IPS-NIHi7 (cell line): Measurements from ENCODE around the gene DNLZ.
A peak's percentile ranks its signal among the peaks of the same experiment; 100 is the strongest.
"Not testable (repeated sequence)": the region's sequence is repeated elsewhere in the genome, so short reads cannot be mapped to it uniquely, and the experiment has no call there.

Source experiments
- DNase-seq: peaks from one replicate; pipeline ENCODE4 v3.0.0; 2012; ENCODE audit warnings: mixed read lengths; ENCODE audit errors: extremely low spot score

Gene DNLZ

GRCh38 chr9:136359774-136360718 lies 3.5 kb downstream of the DNLZ start:
- DNase-seq, result no peak

- DNase-seq, result no peak
Measured at GRCh38 chr9:136358888-136359287, 4.7 kb downstream of the DNLZ start.

- DNase-seq, result no peak
Measured at GRCh38 chr9:136358016-136358415, 5.5 kb downstream of the DNLZ start.

GRCh38 chr9:136357202-136357725 lies 6.3 kb downstream of the DNLZ start:
- no peak for DNase-seq

DNA sequence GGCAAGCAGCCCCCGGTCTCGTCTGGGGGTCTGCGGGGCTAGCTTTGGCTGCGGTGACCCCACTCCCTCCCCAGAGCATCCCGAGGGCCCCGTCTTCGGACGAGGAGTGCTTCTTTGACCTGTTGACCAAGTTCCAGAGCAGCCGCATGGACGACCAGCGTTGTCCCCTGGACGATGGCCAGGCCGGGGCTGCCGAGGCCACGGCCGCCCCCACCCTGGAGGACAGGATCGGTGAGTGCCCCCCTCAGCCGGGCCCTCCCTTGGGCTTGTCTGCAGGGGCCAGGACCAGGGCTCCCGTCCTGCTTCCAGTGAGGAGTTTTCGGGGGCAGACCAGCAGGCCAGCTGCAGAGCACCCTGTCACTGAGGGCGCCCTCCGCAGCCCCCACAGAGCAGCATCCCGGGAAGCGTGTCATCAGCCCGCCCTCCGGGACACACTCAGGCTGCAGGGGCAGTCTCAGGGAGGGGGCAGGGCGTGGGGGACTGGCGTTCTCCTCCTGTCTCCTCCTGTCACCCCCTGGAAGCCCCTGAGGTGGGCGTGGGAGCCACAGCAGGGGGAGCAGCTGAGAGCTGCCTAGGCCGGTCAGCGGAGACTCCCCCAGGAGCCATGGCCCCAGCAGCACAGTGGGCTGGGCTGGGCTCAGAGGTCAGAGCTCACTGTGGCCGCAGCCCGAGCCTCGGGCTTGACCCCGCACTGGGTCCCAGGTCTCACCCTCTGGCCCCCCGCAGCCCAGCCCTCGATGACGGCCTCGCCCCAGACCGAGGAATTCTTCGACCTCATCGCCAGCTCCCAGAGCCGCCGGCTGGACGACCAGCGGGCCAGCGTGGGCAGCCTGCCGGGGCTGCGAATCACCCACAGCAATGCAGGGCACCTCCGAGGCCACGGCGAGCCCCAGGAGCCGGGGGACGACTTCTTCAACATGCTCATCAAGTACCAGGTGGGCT lies 7.7 kb downstream of the DNLZ start:
- no peak for DNase-seq

GRCh38 chr9:136354592-136355085 lies 8.9 kb downstream of the DNLZ start:
- no peak for DNase-seq

DNA sequence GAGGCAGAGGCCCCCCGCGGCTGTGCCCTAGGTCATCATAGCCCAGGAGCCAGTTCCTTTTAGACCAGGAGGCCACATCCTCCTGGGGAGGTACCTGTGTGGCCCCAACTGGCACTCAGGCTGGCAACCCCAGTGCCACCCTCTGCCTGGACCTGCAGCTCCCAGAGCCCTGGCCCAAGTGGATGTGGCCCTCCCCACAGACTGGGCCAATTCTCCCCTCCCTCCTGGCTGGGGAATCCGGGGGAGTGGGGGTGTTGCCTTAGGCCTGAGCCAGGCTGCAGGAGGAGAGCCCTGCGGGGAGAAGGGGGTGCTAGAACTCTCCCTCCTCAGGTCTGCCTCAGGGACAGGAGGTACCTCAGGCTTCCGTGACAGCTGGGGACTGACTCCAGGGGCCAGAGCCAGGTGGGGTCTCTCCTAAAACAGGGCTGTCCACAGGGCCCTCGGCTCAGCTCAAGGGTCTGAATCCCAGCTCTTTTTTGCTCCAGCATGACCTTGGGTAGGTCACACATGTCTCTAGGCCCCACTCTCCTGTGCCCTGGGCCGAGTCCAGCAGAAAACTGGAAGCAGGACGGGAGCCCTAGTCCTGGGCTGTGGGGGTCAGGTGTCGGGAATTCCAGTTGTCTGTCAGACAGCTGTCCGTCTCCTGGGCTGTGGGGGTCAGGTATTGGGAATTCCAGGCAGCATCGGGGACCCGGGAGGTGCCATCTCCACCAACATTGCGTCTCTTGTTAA lies 9.6 kb downstream of the DNLZ start:
- DNase-seq, result no peak

DNA sequence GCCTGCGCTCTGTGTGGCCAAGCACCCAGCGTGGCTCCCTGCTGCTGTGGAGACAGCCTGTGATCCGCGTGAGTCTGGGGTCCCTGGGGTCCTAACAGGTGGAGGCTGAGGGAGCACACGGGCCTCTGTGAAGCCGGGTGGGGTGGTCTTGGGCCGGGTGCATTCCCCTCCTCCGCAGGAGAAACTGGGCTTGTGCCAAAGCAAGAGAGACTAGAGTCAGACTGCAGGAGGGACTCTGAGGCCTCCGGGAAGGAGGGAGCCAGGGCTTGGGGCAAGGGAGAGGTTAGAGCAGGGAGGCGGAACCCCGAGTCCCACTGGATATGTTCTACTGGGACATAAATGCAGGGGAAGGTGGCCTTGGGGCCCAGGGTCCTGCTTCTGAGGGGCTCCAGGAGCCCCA lies 10.5 kb downstream of the DNLZ start:
- DNase-seq, result no peak

- DNase-seq, result no peak
Measured at GRCh38 chr9:136352682-136353081, 10.9 kb downstream of the DNLZ start.

- DNase-seq, result not testable (repeated sequence)
Measured at GRCh38 chr9:136351868-136352267, 11.7 kb downstream of the DNLZ start.

GRCh38 chr9:136351252-136351800 lies 12.2 kb downstream of the DNLZ start:
- DNase-seq, result no peak

DNA sequence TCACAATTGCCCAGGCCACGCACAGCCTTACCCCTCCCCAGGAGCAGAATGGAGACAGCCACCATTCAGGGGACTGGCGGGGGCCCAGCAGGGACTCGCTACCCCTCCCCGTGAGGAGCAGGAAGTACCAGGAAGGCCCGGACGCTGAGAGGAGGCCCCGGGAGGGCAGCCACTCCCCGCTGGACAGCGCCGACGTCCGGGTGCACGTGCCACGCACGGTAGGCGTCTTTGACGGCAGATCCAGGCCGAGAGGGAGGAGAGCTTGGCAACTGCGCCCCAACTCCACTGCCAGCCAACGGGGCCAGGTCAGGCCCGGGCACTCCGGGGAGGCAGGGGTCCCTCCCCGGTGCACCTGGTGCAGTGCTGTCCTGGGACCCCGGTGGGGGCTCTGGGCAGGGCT lies 14.0 kb downstream of the DNLZ start:
- DNase-seq, result no peak

DNA sequence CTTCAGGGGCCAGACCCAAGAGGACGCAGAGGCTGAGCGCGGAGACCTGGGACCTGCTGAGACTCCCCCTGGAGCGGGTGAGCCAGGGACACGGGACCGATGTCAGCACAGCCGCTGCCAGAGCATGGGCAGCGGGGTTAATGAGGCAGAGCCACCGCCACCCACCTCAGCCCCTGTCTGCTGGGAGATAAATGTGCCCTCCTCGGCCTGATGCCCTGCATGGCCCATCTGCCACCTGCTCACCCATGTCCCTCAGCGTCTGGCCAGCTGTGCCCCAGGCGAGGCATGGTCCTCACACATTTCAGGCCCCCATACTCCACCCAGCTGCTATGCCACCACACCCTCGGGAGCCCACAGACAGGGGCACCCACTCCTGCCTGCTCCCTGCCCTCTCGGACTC lies 14.9 kb downstream of the DNLZ start:
- DNase-seq, result no peak

DNA sequence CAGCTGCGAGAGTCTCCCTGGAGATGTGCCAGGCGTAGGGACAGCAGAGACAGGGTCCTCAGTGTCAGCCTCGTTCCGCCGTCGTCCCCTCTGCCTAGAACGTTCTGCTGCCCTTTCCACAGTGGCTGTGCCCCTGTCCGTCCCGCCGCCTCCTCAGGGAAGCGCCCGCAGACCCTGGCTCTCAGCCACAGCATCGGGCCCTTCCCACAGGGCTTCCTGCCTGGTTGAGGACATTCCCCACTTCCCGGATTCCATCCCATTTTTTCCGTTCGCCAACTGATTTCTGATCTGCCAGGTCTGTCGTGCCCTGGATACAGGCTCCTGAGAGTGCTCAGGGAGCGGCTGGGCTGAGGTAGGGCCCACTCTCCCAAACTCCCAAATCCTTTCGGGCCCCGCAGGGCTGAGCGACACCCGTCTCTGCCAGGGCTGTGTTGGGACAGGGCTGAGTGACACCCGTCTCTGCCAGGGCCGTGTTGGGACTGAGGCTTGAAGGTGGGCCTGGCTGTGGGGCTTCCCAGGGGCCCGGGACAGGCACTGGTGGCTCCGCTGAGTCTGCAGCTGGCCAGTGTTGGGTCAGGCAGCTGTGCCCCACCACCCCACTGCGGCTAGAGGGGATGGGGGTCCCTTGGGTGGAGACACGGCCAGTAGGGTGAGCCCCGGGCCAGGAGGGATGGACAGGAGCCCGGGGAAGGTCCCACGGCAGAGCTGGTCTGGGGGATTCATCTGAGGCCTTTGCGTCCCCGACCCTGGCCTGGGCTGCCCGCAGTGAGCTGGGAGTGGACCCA lies 15.9 kb downstream of the DNLZ start:
- DNase-seq, result no peak

- no peak for DNase-seq
Measured at GRCh38 chr9:136346927-136347465, 16.5 kb downstream of the DNLZ start.

DNA sequence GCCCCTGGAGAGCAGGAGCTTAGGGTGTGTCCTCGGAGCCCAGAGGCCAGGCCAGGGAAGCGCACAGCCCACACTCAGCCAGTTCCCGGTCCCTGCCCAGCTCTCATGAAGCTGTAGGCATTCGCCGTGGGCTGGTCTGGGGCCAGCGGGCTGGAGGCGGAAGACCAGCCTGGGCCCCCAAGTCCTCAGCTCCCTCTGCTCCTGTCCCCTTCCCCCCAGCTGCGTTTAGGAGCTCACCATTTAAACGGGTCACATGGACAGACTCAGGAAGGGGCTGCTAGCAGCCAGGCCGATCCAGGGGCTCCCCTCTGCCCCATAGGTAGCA lies 17.4 kb downstream of the DNLZ start:
- DNase-seq, result no peak

DNA sequence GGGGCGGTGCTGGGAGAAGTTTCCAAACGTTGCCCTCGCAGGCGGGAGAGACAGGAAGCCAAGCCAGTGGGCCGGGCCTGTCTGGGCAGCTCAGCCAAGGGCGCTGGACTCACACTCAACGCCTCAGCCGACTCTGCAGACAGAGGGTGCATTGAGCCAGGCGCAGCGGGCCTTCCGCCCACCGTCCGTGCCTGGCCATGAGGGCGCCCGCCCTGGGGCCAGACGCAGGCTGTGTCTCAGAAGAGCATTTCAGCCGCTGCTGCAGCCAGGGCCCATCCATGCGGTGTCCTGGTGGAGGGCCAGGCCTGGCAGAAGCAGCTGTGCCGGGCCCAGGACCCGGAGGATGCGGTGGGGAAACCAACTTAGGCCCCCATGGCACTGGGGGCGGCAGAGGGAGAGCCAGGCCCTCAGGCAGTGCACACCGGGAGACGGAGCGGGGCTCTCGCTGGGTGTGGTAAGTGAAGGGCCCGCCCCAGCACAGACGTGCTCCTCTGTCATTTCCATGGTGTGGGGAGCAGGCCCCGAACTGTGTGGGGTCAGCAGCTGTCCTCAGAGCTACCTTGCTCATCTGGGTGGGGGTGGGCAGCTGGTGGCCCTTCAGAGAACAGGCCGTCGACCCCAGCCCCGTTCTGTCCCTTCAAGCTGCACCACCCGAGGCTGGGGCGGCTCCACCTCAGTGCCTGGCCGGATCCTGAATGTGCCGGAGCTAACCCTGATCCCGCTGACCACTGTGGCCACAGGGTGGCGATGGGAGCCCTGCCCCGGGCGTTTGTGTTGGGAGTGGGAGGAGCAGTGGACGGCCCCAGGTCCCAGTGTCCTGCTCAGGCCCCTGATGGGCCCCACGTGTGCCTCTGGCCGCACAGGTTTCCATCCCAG lies 18.0 kb downstream of the DNLZ start:
- peak; percentile 75 for DNase-seq

GRCh38 chr9:136344544-136345280 lies 18.8 kb downstream of the DNLZ start:
- DNase-seq, result no peak
